G401.6 (cell line): Measurements from ENCODE around the gene RNF112.

Experiments
- FAIRE-seq: peaks from 2 replicates; lab custom pipeline; 2012; peaks lifted over from hg19 to GRCh38; lab: Jason Lieb, UNC

RNF112 gene

GRCh38 chr17:19410875-19411620 lies at the start of gene RNF112:
Gene RNF112, plus strand, starts transcription at chr17:19411232. Its CDS starts 177 bp downstream, at chr17:19411409.
- FAIRE-seq: no peak

- no peak for FAIRE-seq
These were observed 49.7 kb upstream of the RNF112 start for GRCh38 chr17:19361326-19361725.

GRCh38 chr17:19361944-19362276 lies 49.1 kb upstream of the RNF112 start:
- FAIRE-seq: no peak

GRCh38 chr17:19362277-19363113 lies 48.5 kb upstream of the RNF112 start, which contains the start of gene B9D1:
Gene B9D1, minus strand, starts transcription at chr17:19362723. Its CDS starts 154 bp downstream, at chr17:19362569.
- peak; percentile 78 for FAIRE-seq

GRCh38 chr17:19363114-19363438 lies 48.0 kb upstream of the RNF112 start:
- no peak for FAIRE-seq

- FAIRE-seq: no peak
These were observed 47.5 kb upstream of the RNF112 start for GRCh38 chr17:19363460-19364035.

- no peak for FAIRE-seq
These were observed 46.1 kb upstream of the RNF112 start for GRCh38 chr17:19364699-19365498.

GRCh38 chr17:19365499-19365817 lies 45.6 kb upstream of the RNF112 start:
- no peak for FAIRE-seq

- FAIRE-seq: no peak
These were observed 45.0 kb upstream of the RNF112 start for GRCh38 chr17:19365833-19366636.

GRCh38 chr17:19366637-19366972 lies 44.4 kb upstream of the RNF112 start:
- no peak for FAIRE-seq

- FAIRE-seq: no peak
These were observed 42.8 kb upstream of the RNF112 start for GRCh38 chr17:19368229-19368628.

- FAIRE-seq: no peak
These were observed 41.8 kb upstream of the RNF112 start for GRCh38 chr17:19369107-19369778.

- no peak for FAIRE-seq
These were observed 41.1 kb upstream of the RNF112 start for GRCh38 chr17:19369846-19370492.

- no peak for FAIRE-seq
These were observed 40.5 kb upstream of the RNF112 start for GRCh38 chr17:19370493-19370960.

- FAIRE-seq: no peak
These were observed 39.6 kb upstream of the RNF112 start for GRCh38 chr17:19371259-19372010.

- no peak for FAIRE-seq
These were observed 39.0 kb upstream of the RNF112 start for GRCh38 chr17:19372011-19372370.

GRCh38 chr17:19372439-19372838 lies 38.6 kb upstream of the RNF112 start:
- no peak for FAIRE-seq

- FAIRE-seq: no peak
These were observed 38.0 kb upstream of the RNF112 start for GRCh38 chr17:19372866-19373504.

GRCh38 chr17:19374136-19374535 lies 36.9 kb upstream of the RNF112 start:
- FAIRE-seq: no peak
